HepG2 (cell line): Measurements from ENCODE around the gene LCN12. TPM values are rescaled to one million over a fixed set of nuclear protein-coding genes. Genes with fewer than 3 reads are reported as not detected.

Experiments used
- GATAD2A ChIP-seq: IDR thresholded peaks from 2 replicates; pipeline ENCODE4 v1.6.1; 2016
- NFE2L2 ChIP-seq: fragments of 150-350 bp; IDR thresholded peaks from 2 replicates; pipeline ENCODE4 v1.6.1; 2014; ENCODE audit warnings: low read length
- NFKB2 ChIP-seq: sonication (generic); formaldehyde crosslinking; IDR thresholded peaks from 2 replicates; pipeline ENCODE4 v1.4.0; 2020; ENCODE audit warnings: missing genetic modification reagents, borderline replicate concordance
- PAXIP1 ChIP-seq: sonication (generic); formaldehyde crosslinking; conservative IDR thresholded peaks from 2 replicates; pipeline ENCODE4 v1.4.0; 2020; ENCODE audit warnings: mild to moderate bottlenecking, missing genetic modification reagents, moderate library complexity
- ZMAT3 ChIP-seq: sonication (generic); formaldehyde crosslinking; conservative IDR thresholded peaks from 2 replicates; pipeline ENCODE4 v1.7.0; 2021; ENCODE audit warnings: missing genetic modification reagents
- ZNF747 ChIP-seq: sonication (generic); formaldehyde crosslinking; IDR thresholded peaks from 2 replicates; pipeline ENCODE4 v1.8.1; 2023; ENCODE audit warnings: missing genetic modification reagents, mild to moderate bottlenecking, borderline replicate concordance
- ZSCAN31 ChIP-seq: sonication (generic); formaldehyde crosslinking; IDR thresholded peaks from 2 replicates; pipeline ENCODE4 v1.5.0; 2020; ENCODE audit warnings: low read depth, mild to moderate bottlenecking, missing genetic modification reagents
- polyA plus RNA-seq, 8 experiments: library from polyadenylated mRNA; depleted of rRNA in 3 of 8; stranded (reverse) in 7 of 8; unstranded in 1 of 8; fragments of >200 nt; fragmentation: Illumina TruSeq in 4 of 8; extraction: Trizol in 4 of 8; gene quantifications; 2 replicates each; pipeline versions ENCODE4 v1.2.1 to v1.2.3, GENCODE V29; 2011 to 2016; ENCODE audit warnings: low read depth in 4 of 8, missing spikeins in 1 of 8, mixed read lengths in 1 of 8; ENCODE audit not compliant: insufficient read depth in 1 of 8
- total RNA-seq, 5 experiments: library from RNA; depleted of rRNA; stranded (reverse); fragments of >200 nt; fragmentation: Illumina TruSeq; extraction: Trizol; gene quantifications; 2 replicates each; pipeline ENCODE4 v1.2.3, GENCODE V29; 2016; ENCODE audit warnings: low read depth in 1 of 5
- TF ChIP-seq, protein P1 (sequence below): IDR thresholded peaks from 2 replicates; pipeline ENCODE4 v1.6.1; 2018; ENCODE audit warnings: missing genetic modification reagents, mild to moderate bottlenecking, missing compliant biosample characterization

Gene LCN12
- total and polyA plus RNA-seq, 2 of the 13 experiments (the other 11 are each of a cell fraction or from before 2014, with no cell fraction given), result 3.4 to 6.9 TPM

- no peak for TF ChIP-seq ZSCAN31 (CRISPR knock-in tag)
- peak; percentile 32 for TF ChIP-seq PAXIP1 (CRISPR knock-in tag)
- TF ChIP-seq, protein P1, sequence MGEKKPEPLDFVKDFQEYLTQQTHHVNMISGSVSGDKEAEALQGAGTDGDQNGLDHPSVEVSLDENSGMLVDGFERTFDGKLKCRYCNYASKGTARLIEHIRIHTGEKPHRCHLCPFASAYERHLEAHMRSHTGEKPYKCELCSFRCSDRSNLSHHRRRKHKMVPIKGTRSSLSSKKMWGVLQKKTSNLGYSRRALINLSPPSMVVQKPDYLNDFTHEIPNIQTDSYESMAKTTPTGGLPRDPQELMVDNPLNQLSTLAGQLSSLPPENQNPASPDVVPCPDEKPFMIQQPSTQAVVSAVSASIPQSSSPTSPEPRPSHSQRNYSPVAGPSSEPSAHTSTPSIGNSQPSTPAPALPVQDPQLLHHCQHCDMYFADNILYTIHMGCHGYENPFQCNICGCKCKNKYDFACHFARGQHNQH (CRISPR knock-in tag), result peak; percentile 38; the same call in 1 of the 2 replicates
- 0 out of 2 replicates have a peak, but pooled peaks have one; percentile 43 for TF ChIP-seq ZNF747 (CRISPR knock-in tag)
- TF ChIP-seq NFKB2 (CRISPR knock-in tag), result 0 out of 2 replicates have a peak, but pooled peaks have one; percentile 6
- no peak for TF ChIP-seq ZMAT3 (CRISPR knock-in tag)
- TF ChIP-seq GATAD2A, result no peak
- no peak for TF ChIP-seq NFE2L2
Measured at GRCh38 chr9:136996361-136997292, 44.6 kb downstream of the LCN12 start, which contains the start of gene CLIC3 (continued).
